Dedifferentiated amniotic fluid mesenchymal stem cell (primary cell): Measurements from ENCODE around the gene FAM72D.
"Not testable (repeated sequence)": the region's sequence is repeated elsewhere in the genome, so short reads cannot be mapped to it uniquely, and the experiment has no call there.

Experiments
- DNase-seq: peaks from one replicate; pipeline ENCODE4 v3.0.0-alpha.2; 2016; ENCODE audit errors: extremely low spot score

FAM72D gene

GRCh38 chr1:145095284-145096057 is at the start of gene FAM72D, which contains the start of gene SRGAP2B:
FAM72D (plus strand) TSS chr1:145095974; CDS start chr1:145096848, 874 bp downstream.
SRGAP2B (minus strand) TSS chr1:145095328; CDS start chr1:145092901, 2,427 bp downstream.
- not testable (repeated sequence) for DNase-seq

- not testable (repeated sequence) for DNase-seq
These were observed 48.2 kb upstream of the FAM72D start for GRCh38 chr1:145047553-145047952.

- DNase-seq = not testable (repeated sequence)
These were observed 47.5 kb upstream of the FAM72D start for GRCh38 chr1:145048181-145048856.

GRCh38 chr1:145052019-145052776 is 43.6 kb upstream of the FAM72D start:
- not testable (repeated sequence) for DNase-seq

- not testable (repeated sequence) for DNase-seq
These were observed 42.3 kb upstream of the FAM72D start for GRCh38 chr1:145053428-145053827.

- not testable (repeated sequence) for DNase-seq
These were observed 40.5 kb upstream of the FAM72D start for GRCh38 chr1:145055217-145055760.

- not testable (repeated sequence) for DNase-seq
These were observed 37.6 kb upstream of the FAM72D start for GRCh38 chr1:145058184-145058583.

GRCh38 chr1:145063285-145063684 is 32.5 kb upstream of the FAM72D start:
- not testable (repeated sequence) for DNase-seq

GRCh38 chr1:145063941-145064648 is 31.7 kb upstream of the FAM72D start:
- not testable (repeated sequence) for DNase-seq

- not testable (repeated sequence) for DNase-seq
These were observed 30.5 kb upstream of the FAM72D start for GRCh38 chr1:145065194-145065826.

GRCh38 chr1:145066486-145066885 is 29.3 kb upstream of the FAM72D start:
- DNase-seq = not testable (repeated sequence)

GRCh38 chr1:145071569-145071968 is 24.2 kb upstream of the FAM72D start:
- not testable (repeated sequence) for DNase-seq

- DNase-seq = not testable (repeated sequence)
These were observed 21.7 kb upstream of the FAM72D start for GRCh38 chr1:145074021-145074559.

- DNase-seq = not testable (repeated sequence)
These were observed 18.9 kb upstream of the FAM72D start for GRCh38 chr1:145076877-145077276.

- not testable (repeated sequence) for DNase-seq
These were observed 17.6 kb upstream of the FAM72D start for GRCh38 chr1:145077872-145078786.

GRCh38 chr1:145078787-145079370 is 16.9 kb upstream of the FAM72D start:
- DNase-seq = not testable (repeated sequence)

- not testable (repeated sequence) for DNase-seq
These were observed 16.0 kb upstream of the FAM72D start for GRCh38 chr1:145079737-145080136.

- not testable (repeated sequence) for DNase-seq
These were observed 15.6 kb upstream of the FAM72D start for GRCh38 chr1:145080193-145080592.
